Prostate gland (tissue), 2 donors: Measurements from ENCODE around the gene RCAN1.

Experiments
- POLR2A ChIP-seq: fragments of 450-650 bp; IDR thresholded peaks from one replicate; pipeline ENCODE4 v1.6.1; 2016; ENCODE audit warnings: antibody characterized with exemption, mild to moderate bottlenecking
- POLR2AphosphoS5 ChIP-seq: sonication (generic); formaldehyde crosslinking; IDR thresholded peaks from one replicate; pipeline ENCODE4 v1.6.1; 2017; ENCODE audit warnings: antibody characterized with exemption
- TF ChIP-seq, protein P1 (sequence below), 4 experiments: fragments of 200-600 bp in 2 of 4; fragments of 450-650 bp in 2 of 4; sonication (generic) in 2 of 4; IDR thresholded peaks; 1 replicate in 3 of 4; 2 replicates in 1 of 4; pipeline ENCODE4 v1.5.1; 2016 to 2019; ENCODE audit warnings: antibody characterized with exemption in 4 of 4, mild to moderate bottlenecking in 2 of 4, moderate library complexity in 2 of 4

DNA sequence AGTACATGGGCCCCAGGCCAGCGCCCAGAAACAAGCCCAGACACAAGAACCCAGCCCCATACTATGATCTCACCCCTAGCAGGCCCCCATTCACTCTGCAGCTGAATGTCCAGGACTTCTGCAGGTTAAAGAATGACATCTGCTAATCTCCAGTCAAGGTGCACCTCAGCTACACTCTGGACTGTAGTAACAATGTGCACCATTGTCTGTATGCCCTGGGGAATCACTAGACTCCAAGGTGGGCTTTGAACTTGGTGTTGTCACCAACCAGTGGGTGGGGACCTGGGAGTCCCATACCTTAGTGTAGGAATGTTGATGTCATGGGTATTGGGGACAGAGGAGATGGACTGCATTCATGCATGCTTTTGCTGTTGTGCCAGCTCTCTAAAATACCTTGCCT is 113.2 kb downstream of the RCAN1 start:
- TF ChIP-seq, protein P1, sequence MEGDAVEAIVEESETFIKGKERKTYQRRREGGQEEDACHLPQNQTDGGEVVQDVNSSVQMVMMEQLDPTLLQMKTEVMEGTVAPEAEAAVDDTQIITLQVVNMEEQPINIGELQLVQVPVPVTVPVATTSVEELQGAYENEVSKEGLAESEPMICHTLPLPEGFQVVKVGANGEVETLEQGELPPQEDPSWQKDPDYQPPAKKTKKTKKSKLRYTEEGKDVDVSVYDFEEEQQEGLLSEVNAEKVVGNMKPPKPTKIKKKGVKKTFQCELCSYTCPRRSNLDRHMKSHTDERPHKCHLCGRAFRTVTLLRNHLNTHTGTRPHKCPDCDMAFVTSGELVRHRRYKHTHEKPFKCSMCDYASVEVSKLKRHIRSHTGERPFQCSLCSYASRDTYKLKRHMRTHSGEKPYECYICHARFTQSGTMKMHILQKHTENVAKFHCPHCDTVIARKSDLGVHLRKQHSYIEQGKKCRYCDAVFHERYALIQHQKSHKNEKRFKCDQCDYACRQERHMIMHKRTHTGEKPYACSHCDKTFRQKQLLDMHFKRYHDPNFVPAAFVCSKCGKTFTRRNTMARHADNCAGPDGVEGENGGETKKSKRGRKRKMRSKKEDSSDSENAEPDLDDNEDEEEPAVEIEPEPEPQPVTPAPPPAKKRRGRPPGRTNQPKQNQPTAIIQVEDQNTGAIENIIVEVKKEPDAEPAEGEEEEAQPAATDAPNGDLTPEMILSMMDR (IDR thresholded peaks at IDR 0.05): no peak
- no peak for TF ChIP-seq POLR2AphosphoS5
- no peak for TF ChIP-seq POLR2A
